ENCODE results near the gene TBC1D22A. TPM values are rescaled to one million over a fixed set of nuclear protein-coding genes. Genes with fewer than 3 reads are reported as not detected.

Gene TBC1D22A
- total RNA-seq, 1 experiment from 2014 or later = 20.9 TPM

GRCh38 chr22:46865052-46865434, 102.6 kb downstream of the TBC1D22A start:
- intact Hi-C loops (cut with micrococcal nuclease) = no loop called here
- Histone ChIP-seq H3K36me3 (ENCODE audit: control insufficient read depth in 1 of 2, insufficient read depth in 2 of 2, low read length in 2 of 2) (no peaks in the 10 kb centered on the region), H3K79me2 (ENCODE audit: insufficient read depth, low read length) (no peaks in the 10 kb centered on the region)

DNA sequence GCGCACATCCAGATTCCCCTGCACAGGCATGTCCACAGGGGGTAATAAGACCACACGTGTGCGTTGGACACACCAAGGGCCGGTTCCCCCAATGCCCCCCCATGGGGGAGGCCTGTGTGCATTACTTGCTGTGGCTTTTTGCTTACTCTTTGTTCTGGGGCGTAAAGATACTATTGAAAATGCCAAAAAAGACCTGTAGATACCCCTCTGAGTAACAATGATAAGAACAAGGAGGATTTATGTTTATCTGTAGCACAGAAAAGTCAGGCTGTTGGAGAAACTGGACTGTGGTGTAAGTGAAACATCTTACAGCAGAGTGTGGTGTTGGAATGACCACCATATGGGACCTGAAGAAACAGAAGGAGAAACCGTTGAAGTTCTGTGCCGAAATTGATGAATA, 103.2 kb downstream of the TBC1D22A start:
- no peak overlapping the region for H3K4me3 ChIP-seq (replicated peaks in 1 of 2; ENCODE audit: low read depth in 1 of 2, low read length in 2 of 2)
- no peak overlapping the region for H3K4me2 ChIP-seq (ENCODE audit: low read length)
- POLR2A ChIA-PET = no interaction called here
- TF ChIP-seq CTCF (IDR thresholded peaks at IDR 0.05 in 2 of 3, conservative IDR thresholded peaks at IDR 0.05 in 1 of 3; ENCODE audit: borderline replicate concordance in 1 of 3, insufficient read depth in 1 of 3, low read depth in 2 of 3, low read length in 2 of 3) = no peak
- no peak for TF ChIP-seq REST (IDR thresholded peaks at IDR 0.05; ENCODE audit: low read depth)
- no peak for TF ChIP-seq SIN3A (IDR thresholded peaks at IDR 0.05; ENCODE audit: low read depth)
- no peaks in the 10 kb centered on the region for H3K4me1 ChIP-seq (ENCODE audit: control insufficient read depth in 1 of 2, insufficient read depth in 2 of 2, low read length in 2 of 2)
- DNase-seq (ENCODE audit: low read depth, low spot score) (no peak), ATAC-seq (no peak)
- no peak overlapping the region for H3K27ac ChIP-seq (ENCODE audit: low read depth, low read length)
- no peak overlapping the region for H3K9ac ChIP-seq (ENCODE audit: low read length)
- CTCF ChIA-PET = no interaction called here
- H4K20me1 ChIP-seq (ENCODE audit: insufficient read depth) = no peaks in the 10 kb centered on the region
- no peak overlapping the region for H2AFZ ChIP-seq (ENCODE audit: low read depth, low read length, poor library complexity, severe bottlenecking)
- no TSS peak for BruUV-seq (replicated peaks)
- intact Hi-C loops (cut with micrococcal nuclease) = no loop called here
- RAD21 ChIA-PET (ENCODE audit: low non-redundant PET in 1 of 2, low total read pairs in 2 of 2, uncharacterized antibody in 2 of 2, unreplicated experiment in 2 of 2) = no interaction called here
- H3K36me3 ChIP-seq (ENCODE audit: control insufficient read depth in 1 of 2, insufficient read depth in 2 of 2, low read length in 2 of 2) = no peaks in the 10 kb centered on the region
- no peaks in the 10 kb centered on the region for H3K79me2 ChIP-seq (ENCODE audit: insufficient read depth, low read length)
- no peaks in the 10 kb centered on the region for H3K27me3 ChIP-seq (ENCODE audit: insufficient read depth, low read length)
- H3K9me3 ChIP-seq (ENCODE audit: control insufficient read depth in 1 of 2, insufficient read depth in 1 of 2, low read depth in 1 of 2, low read length in 2 of 2) = no peaks in the 10 kb centered on the region
- no peaks in the 10 kb centered on the region for H3K9me2 ChIP-seq (ENCODE audit: insufficient read depth)

More at GRCh38 chr22:46865052-46865434, 102.6 kb downstream of the TBC1D22A start:
- RAD21 ChIA-PET (ENCODE audit: low non-redundant PET in 1 of 2, low total read pairs in 2 of 2, uncharacterized antibody in 2 of 2, unreplicated experiment in 2 of 2) = no interaction called here
- ATAC-seq = no peak
- TF ChIP-seq EGR1 (IDR thresholded peaks at IDR 0.05; ENCODE audit: low read depth) (no peak), EZH2 (IDR thresholded peaks at IDR 0.05) (no peak), POLR2AphosphoS5 (IDR thresholded peaks at IDR 0.05; ENCODE audit: low read depth, low read length) (no peak), SP1 (IDR thresholded peaks at IDR 0.05; ENCODE audit: low read depth) (no peak), ZFX (IDR thresholded peaks at IDR 0.05) (no peak), ATF3 (IDR thresholded peaks at IDR 0.05) (no peak), SIN3A (IDR thresholded peaks at IDR 0.05; ENCODE audit: low read depth) (no peak), ELF1 (IDR thresholded peaks at IDR 0.05; ENCODE audit: borderline replicate concordance, low read depth) (no peak), TCF7L2 (IDR thresholded peaks at IDR 0.05; ENCODE audit: borderline replicate concordance, extremely low read depth, insufficient read depth, insufficient read length) (no peak), RAD21 (IDR thresholded peaks at IDR 0.05; ENCODE audit: low read depth) (no peak)
- POLR2A ChIA-PET = no interaction called here
- no peak for DNase-seq (ENCODE audit: low read depth, low spot score)
- no peaks in the 10 kb centered on the region for H3K9me2 ChIP-seq (ENCODE audit: insufficient read depth)
- no peaks in the 10 kb centered on the region for H3K4me1 ChIP-seq (ENCODE audit: control insufficient read depth in 1 of 2, insufficient read depth in 2 of 2, low read length in 2 of 2)
- no peaks in the 10 kb centered on the region for H4K20me1 ChIP-seq (ENCODE audit: insufficient read depth)
- H3K4me2 ChIP-seq (ENCODE audit: low read length) = no peak overlapping the region
- no peak overlapping the region for H2AFZ ChIP-seq (ENCODE audit: low read depth, low read length, poor library complexity, severe bottlenecking)
- CTCF ChIA-PET = no interaction called here
- H3K4me3 ChIP-seq (replicated peaks in 1 of 2; ENCODE audit: low read depth in 1 of 2, low read length in 2 of 2) = no peak overlapping the region
- no peak overlapping the region for H3K9ac ChIP-seq (ENCODE audit: low read length)
- H3K27ac ChIP-seq (ENCODE audit: low read depth, low read length) = no peak overlapping the region
- no TSS peak for BruUV-seq (replicated peaks)
- H3K9me3 ChIP-seq (ENCODE audit: control insufficient read depth in 1 of 2, insufficient read depth in 1 of 2, low read depth in 1 of 2, low read length in 2 of 2) = no peaks in the 10 kb centered on the region
- no peaks in the 10 kb centered on the region for H3K27me3 ChIP-seq (ENCODE audit: insufficient read depth, low read length)
